Measurements from ENCODE around the gene C17orf75. TPM values are rescaled to one million over a fixed set of nuclear protein-coding genes. Genes with fewer than 3 reads are reported as not detected.

The C17orf75 gene
- polyA plus RNA-seq, 3 donors = 4.1 to 5.7 (median 5.0) TPM

- no peak overlapping the region for H3K4me3 Mint-ChIP-seq
- no peak for TF ChIP-seq CTCF (IDR thresholded peaks at IDR 0.05)
Measured at GRCh38 chr17:32315171-32315570, 26.8 kb downstream of the C17orf75 start.

GRCh38 chr17:32314636-32315035 lies 27.3 kb downstream of the C17orf75 start:
- H3K4me3 ChIP-seq (replicated peaks in 1 of 3; ENCODE audit: low read depth in 2 of 3, low read length in 3 of 3) = no peak overlapping the region
- DNase-seq = no peak
- H3K4me1 ChIP-seq (ENCODE audit: control insufficient read depth in 1 of 2, insufficient read depth in 2 of 2, low read length in 2 of 2) = peaks cover 6 to 13% of the 10 kb centered on the region in 2 donors
- WGBS (ENCODE audit: insufficient coverage) = 33% methylated on average over 5 of the region's 9 CpGs
- H3K27ac Mint-ChIP-seq = no peak overlapping the region
- TF ChIP-seq CTCF (IDR thresholded peaks at IDR 0.05) = no peak
- peaks cover 2 to 4% (median 3%) of the 10 kb centered on the region in 3 donors for H3K27me3 Mint-ChIP-seq (ENCODE audit: low read depth in 3 of 3)
- H3K27me3 ChIP-seq (ENCODE audit: control insufficient read depth in 2 of 2, insufficient read depth in 2 of 2, low read length in 2 of 2) = peaks cover 0 to 2% of the 10 kb centered on the region in 2 donors
- H3K27ac ChIP-seq (ENCODE audit: low read depth in 1 of 2, low read length in 2 of 2) = no peak overlapping the region
- H3K4me3 Mint-ChIP-seq = no peak overlapping the region
- no peaks in the 10 kb centered on the region for H3K79me2 ChIP-seq (ENCODE audit: insufficient read depth, low read length)
- H3K4me2 ChIP-seq (replicated peaks; ENCODE audit: extremely low read depth, low read length, poor library complexity, severe bottlenecking) = no peak overlapping the region
- H2AFZ ChIP-seq (ENCODE audit: insufficient read depth, low read depth, low read length, poor library complexity, severe bottlenecking) = no peak overlapping the region
- H3K9ac ChIP-seq (ENCODE audit: insufficient read depth, low read length, poor library complexity, severe bottlenecking) = no peak overlapping the region
- intact Hi-C loops (cut with micrococcal nuclease) = loop anchor here in 1 of 2 donors (10.0 kb wide), 1 partner anchor 170 kb away; the partner anchor contains the start of gene RHOT1
- peaks cover 0 to 3% (median 0%) of the 10 kb centered on the region in 7 donors for H3K9me3 Mint-ChIP-seq
- no peaks in the 10 kb centered on the region for H4K20me1 ChIP-seq (ENCODE audit: insufficient read depth, low read length)
- H3K36me3 Mint-ChIP-seq = no peaks in the 10 kb centered on the region
- H3K36me3 ChIP-seq (replicated peaks in 1 of 2; ENCODE audit: control insufficient read depth in 1 of 2, insufficient read depth in 2 of 2, low read length in 2 of 2) = no peaks in the 10 kb centered on the region
- peaks cover 14% of the 10 kb centered on the region for H3K4me1 Mint-ChIP-seq
- H3K9me3 ChIP-seq (replicated peaks in 1 of 2; ENCODE audit: control insufficient read depth in 1 of 2, insufficient read depth in 1 of 2, low read length in 2 of 2) = no peaks in the 10 kb centered on the region

More at GRCh38 chr17:32315171-32315570, 26.8 kb downstream of the C17orf75 start:
- Histone ChIP-seq H3K27me3 (ENCODE audit: control insufficient read depth in 2 of 2, insufficient read depth in 2 of 2, low read length in 2 of 2) (peaks cover 0 to 2% of the 10 kb centered on the region in 2 donors), H3K9ac (ENCODE audit: insufficient read depth, low read length, poor library complexity, severe bottlenecking) (no peak overlapping the region), H2AFZ (ENCODE audit: insufficient read depth, low read depth, low read length, poor library complexity, severe bottlenecking) (no peak overlapping the region), H4K20me1 (ENCODE audit: insufficient read depth, low read length) (no peaks in the 10 kb centered on the region), H3K4me3 (replicated peaks in 1 of 3; ENCODE audit: low read depth in 2 of 3, low read length in 3 of 3) (no peak overlapping the region), H3K36me3 (replicated peaks in 1 of 2; ENCODE audit: control insufficient read depth in 1 of 2, insufficient read depth in 2 of 2, low read length in 2 of 2) (no peaks in the 10 kb centered on the region), H3K9me3 (replicated peaks in 1 of 2; ENCODE audit: control insufficient read depth in 1 of 2, insufficient read depth in 1 of 2, low read length in 2 of 2) (no peaks in the 10 kb centered on the region), H3K4me1 (ENCODE audit: control insufficient read depth in 1 of 2, insufficient read depth in 2 of 2, low read length in 2 of 2) (peaks cover 6 to 14% of the 10 kb centered on the region in 2 donors), H3K79me2 (ENCODE audit: insufficient read depth, low read length) (no peaks in the 10 kb centered on the region), H3K4me2 (replicated peaks; ENCODE audit: extremely low read depth, low read length, poor library complexity, severe bottlenecking) (no peak overlapping the region), H3K27ac (ENCODE audit: low read depth in 1 of 2, low read length in 2 of 2) (no peak overlapping the region)
- Mint-ChIP-seq H3K4me1 (peaks cover 16% of the 10 kb centered on the region), H3K27ac (no peak overlapping the region), H3K9me3 (peaks cover 0 to 3% (median 0%) of the 10 kb centered on the region in 7 donors), H3K36me3 (no peaks in the 10 kb centered on the region), H3K27me3 (ENCODE audit: low read depth in 3 of 3) (peaks cover 2 to 4% (median 3%) of the 10 kb centered on the region in 3 donors)
- intact Hi-C loops (cut with micrococcal nuclease) = loop anchor here in 1 of 2 donors (10.0 kb wide), 1 partner anchor 170 kb away; the partner anchor contains the start of gene RHOT1
- WGBS (ENCODE audit: insufficient coverage) = 80% methylated on average over 1 of the region's 8 CpGs
- no peak for DNase-seq

All from CD14-positive monocyte (primary cell).